Esophagus muscularis mucosa (tissue), 3 donors: ENCODE data around the gene ARFGAP1.

Experiments used
- POLR2A ChIP-seq: fragments of 450-650 bp; IDR thresholded peaks from one replicate; pipeline ENCODE4 v1.6.1; 2017; ENCODE audit warnings: antibody characterized with exemption, moderate library complexity, mild to moderate bottlenecking, low read depth
- TF ChIP-seq, protein P1 (sequence below), 3 experiments: fragments of 200-600 bp in 2 of 3; fragments of 450-650 bp in 1 of 3; sonication (generic) in 2 of 3; IDR thresholded peaks; one replicate each; pipeline ENCODE4 v1.5.1; 2017 to 2019; ENCODE audit warnings: antibody characterized with exemption in 3 of 3, mild to moderate bottlenecking in 2 of 3, moderate library complexity in 1 of 3

DNA sequence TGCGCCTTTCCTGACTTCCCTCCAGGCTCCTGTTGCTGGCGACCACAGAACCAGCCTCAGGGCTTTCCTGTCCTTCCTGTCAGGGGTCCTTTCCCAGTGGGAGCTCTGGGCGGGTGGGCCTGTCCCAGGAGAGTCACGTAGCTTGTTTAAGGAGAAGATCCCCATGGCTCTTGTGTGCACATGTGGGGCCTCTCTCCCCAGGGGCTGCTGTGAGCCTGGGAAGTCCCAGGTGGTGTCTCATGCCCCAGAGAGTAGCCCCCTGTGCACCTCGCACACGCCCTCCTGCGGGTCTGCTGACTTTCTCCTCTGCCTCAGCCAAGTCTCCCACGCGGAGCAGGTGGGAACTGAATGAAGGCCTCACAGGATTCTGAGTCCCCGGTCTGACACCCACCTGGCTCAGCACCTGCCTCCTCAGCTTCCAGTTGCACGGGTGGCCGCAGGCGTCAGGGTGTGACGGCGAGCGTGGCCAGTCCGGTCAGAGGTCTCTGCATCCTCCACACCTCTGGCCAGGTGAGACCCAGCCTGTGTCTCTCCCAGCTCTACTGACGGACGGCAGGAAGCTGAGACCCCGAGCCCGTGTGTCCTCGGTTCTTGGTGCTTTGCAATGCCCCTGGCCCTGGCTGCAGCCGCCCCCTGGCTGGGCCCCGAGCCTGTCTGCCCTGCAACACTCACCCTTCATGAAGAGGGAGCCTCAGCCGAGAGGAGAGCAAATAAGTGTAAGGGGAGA, 12.7 kb upstream of the ARFGAP1 start:
- TF ChIP-seq, protein P1, sequence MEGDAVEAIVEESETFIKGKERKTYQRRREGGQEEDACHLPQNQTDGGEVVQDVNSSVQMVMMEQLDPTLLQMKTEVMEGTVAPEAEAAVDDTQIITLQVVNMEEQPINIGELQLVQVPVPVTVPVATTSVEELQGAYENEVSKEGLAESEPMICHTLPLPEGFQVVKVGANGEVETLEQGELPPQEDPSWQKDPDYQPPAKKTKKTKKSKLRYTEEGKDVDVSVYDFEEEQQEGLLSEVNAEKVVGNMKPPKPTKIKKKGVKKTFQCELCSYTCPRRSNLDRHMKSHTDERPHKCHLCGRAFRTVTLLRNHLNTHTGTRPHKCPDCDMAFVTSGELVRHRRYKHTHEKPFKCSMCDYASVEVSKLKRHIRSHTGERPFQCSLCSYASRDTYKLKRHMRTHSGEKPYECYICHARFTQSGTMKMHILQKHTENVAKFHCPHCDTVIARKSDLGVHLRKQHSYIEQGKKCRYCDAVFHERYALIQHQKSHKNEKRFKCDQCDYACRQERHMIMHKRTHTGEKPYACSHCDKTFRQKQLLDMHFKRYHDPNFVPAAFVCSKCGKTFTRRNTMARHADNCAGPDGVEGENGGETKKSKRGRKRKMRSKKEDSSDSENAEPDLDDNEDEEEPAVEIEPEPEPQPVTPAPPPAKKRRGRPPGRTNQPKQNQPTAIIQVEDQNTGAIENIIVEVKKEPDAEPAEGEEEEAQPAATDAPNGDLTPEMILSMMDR (IDR thresholded peaks at IDR 0.05), result no peak
- TF ChIP-seq POLR2A, result no peak
